Cardiac muscle cell (in vitro differentiated cells and primary cell): Measurements from ENCODE around the gene ANAPC7. TPM values are rescaled to one million over a fixed set of nuclear protein-coding genes. Genes with fewer than 3 reads are reported as not detected.

Source experiments
- DNase-seq, 2 donors: peaks; one replicate each; pipeline versions ENCODE4 v3.0.0 to v3.0.0-alpha.2; 2010 to 2017; ENCODE audit warnings: low read depth in 1 of 2, low spot score in 1 of 2
- H3K27ac ChIP-seq: fragments of 200-600 bp; sonication (generic); 2 replicates; pipeline ENCODE4 v1.5.1; 2016
- H3K27me3 ChIP-seq: fragments of 200-600 bp; sonication (generic); 2 replicates; pipeline ENCODE4 v1.6.0; 2016; ENCODE audit warnings: control low read depth
- H3K36me3 ChIP-seq: fragments of 200-600 bp; sonication (generic); 2 replicates; pipeline ENCODE4 v1.5.1; 2016; ENCODE audit warnings: control low read depth
- H3K4me1 ChIP-seq: fragments of 200-600 bp; sonication (generic); 2 replicates; pipeline ENCODE4 v1.8.1; 2017; ENCODE audit warnings: low read depth, mild to moderate bottlenecking, mixed run types
- H3K4me3 ChIP-seq: fragments of 200-600 bp; sonication (generic); 2 replicates; pipeline ENCODE4 v1.5.1; 2016; ENCODE audit warnings: mild to moderate bottlenecking
- H3K9me3 ChIP-seq: fragments of 200-600 bp; sonication (generic); 2 replicates; pipeline ENCODE4 v1.5.1; 2017; ENCODE audit warnings: low read depth, mild to moderate bottlenecking, control low read depth
- polyA plus RNA-seq: library from polyadenylated mRNA; unstranded; fragments of >200 nt; fragmentation: Nextera tagmentation; extraction: Ambion mirVana; gene quantifications from 2 replicates; pipeline ENCODE4 v1.2.1, GENCODE V29; 2016
- total RNA-seq: library from RNA; depleted of rRNA; stranded (reverse); fragments of >200 nt; gene quantifications from 2 replicates; pipeline ENCODE4 v1.2.3, GENCODE V29; 2016
- TF ChIP-seq, protein P1 (sequence below): IDR thresholded peaks from 2 replicates; pipeline ENCODE4 v1.5.1; 2012; ENCODE audit warnings: low read depth, mild to moderate bottlenecking, low read length

The ANAPC7 gene
- total and polyA plus RNA-seq, 2 experiments from 2014 or later: 54.6 to 55.4 TPM

DNA sequence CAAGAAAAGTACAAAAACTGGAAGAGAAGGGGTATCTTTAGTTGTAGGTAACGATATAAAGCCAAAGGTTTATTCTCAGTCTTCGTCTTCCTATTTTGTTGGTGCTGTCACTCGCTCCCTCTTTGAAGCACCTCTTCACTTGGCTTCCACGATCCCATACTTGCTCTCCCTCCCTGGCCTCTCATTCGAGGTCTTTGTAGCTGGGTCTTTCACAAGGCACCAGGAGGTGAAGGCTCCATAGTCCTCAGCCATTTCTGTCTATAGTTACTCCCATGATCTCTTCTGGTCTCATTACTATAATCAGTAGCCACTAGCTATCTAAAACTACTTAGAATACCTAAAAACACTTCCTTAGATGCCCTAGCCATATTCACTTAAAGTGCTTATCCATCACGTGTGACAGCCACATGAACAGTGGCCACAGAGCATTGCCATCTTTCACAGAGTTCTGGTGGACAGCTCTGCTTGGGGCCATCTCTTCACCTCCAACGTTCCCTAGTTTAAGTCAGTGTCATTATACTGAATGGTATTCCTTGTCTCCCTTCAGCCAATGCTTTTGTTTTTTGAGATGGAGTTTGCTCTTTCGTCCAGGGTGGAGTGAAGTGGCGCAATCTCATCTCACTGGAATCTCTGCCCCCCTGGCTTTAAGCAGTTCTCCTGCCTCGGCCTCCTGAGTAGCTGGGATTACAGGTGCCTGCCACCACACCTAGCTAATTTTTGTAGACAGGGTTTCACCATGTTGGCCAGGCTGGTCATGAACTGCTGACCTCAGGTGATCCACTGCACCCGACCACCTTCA lies 65.4 kb downstream of the ANAPC7 start:
- DNase-seq: no peak
- H3K9me3 ChIP-seq: no peaks in the 10 kb centered on the region
- H3K4me3 ChIP-seq: no peak overlapping the region
- peak overlapping the region; percentile 57 for H3K27ac ChIP-seq
- H3K4me1 ChIP-seq: peaks cover 8% of the 10 kb centered on the region
- H3K36me3 ChIP-seq: peaks cover 98% of the 10 kb centered on the region
- TF ChIP-seq, protein P1, sequence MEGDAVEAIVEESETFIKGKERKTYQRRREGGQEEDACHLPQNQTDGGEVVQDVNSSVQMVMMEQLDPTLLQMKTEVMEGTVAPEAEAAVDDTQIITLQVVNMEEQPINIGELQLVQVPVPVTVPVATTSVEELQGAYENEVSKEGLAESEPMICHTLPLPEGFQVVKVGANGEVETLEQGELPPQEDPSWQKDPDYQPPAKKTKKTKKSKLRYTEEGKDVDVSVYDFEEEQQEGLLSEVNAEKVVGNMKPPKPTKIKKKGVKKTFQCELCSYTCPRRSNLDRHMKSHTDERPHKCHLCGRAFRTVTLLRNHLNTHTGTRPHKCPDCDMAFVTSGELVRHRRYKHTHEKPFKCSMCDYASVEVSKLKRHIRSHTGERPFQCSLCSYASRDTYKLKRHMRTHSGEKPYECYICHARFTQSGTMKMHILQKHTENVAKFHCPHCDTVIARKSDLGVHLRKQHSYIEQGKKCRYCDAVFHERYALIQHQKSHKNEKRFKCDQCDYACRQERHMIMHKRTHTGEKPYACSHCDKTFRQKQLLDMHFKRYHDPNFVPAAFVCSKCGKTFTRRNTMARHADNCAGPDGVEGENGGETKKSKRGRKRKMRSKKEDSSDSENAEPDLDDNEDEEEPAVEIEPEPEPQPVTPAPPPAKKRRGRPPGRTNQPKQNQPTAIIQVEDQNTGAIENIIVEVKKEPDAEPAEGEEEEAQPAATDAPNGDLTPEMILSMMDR: no peak
- H3K27me3 ChIP-seq: no peaks in the 10 kb centered on the region

DNA sequence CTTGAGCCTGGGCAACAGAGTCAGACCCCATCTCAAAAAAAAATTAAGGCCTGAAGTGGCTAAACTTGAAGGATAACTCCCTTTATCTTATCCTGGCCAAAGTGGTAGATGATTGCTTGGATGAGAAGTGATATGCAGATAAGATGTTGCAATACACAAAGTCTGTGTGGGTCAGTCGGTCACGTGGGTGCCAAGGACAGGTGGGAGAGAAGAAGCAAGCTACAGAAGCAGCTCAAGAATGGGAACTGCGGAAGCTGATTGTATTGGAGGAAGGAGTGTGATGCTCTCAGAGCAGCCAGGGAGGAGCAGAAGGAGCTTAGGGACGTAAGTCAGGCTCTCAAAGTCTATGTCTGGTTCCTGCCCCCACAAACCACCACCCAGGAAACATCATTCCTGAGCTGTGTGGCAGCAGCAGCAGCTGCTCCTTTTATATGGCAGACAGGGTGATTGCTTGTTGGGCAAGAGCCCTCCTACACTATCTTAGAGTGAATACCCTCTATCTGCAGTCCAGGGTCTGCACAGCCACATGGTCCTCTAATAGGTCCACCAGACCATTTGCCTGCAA lies 67.9 kb downstream of the ANAPC7 start:
- TF ChIP-seq, protein P1: no peak
- Histone ChIP-seq H3K4me3 (no peak overlapping the region), H3K36me3 (peaks cover 88% of the 10 kb centered on the region), H3K27ac (peak overlapping the region; percentile 55), H3K4me1 (peaks cover 12% of the 10 kb centered on the region), H3K27me3 (no peaks in the 10 kb centered on the region), H3K9me3 (no peaks in the 10 kb centered on the region)
- no peak for DNase-seq

DNA sequence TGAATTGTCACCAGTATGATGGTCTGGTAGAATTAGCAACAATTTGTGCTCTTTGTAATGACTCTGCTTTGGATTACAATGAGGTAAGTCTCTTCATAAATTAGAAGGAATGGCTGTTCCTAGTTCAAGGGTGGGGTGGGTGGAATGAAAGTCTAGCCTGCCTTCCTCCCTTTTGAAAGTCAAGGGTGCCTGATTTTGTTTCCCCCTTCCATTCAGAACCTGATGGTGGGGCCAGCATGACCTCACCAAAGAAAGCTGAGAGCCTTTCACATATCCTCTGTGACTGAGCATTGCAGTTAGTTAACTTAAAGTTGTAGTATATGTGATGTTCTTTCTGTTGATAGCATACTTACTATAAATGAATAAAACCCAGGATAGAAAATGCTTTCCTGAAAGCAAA lies 70.3 kb downstream of the ANAPC7 start:
- Histone ChIP-seq H3K27me3 (no peaks in the 10 kb centered on the region), H3K9me3 (no peaks in the 10 kb centered on the region), H3K27ac (peak overlapping the region; percentile 72), H3K4me1 (peaks cover 12% of the 10 kb centered on the region), H3K36me3 (peaks cover 86% of the 10 kb centered on the region), H3K4me3 (no peak overlapping the region)
- no peak for DNase-seq
- TF ChIP-seq, protein P1: no peak

DNA sequence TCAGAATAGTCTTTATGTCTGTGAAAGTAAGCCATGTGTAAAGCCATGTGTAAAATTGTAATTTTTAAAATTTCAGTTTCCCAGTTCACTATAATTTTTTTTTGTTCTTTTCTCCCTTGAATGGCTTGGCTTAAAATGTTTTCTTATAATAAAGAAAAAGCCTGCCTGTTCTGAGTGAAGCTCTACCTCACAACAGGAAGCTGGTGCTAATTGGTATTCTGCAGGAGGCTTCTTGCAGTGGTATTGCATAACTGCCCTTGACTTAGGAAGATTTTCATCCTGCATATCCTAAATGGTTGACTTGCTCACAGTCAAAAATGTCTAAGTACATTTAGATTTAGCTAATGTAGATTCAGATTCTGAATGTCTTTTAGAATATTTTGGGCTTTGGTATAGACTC lies 73.0 kb downstream of the ANAPC7 start:
- Histone ChIP-seq H3K9me3 (no peaks in the 10 kb centered on the region), H3K27me3 (no peaks in the 10 kb centered on the region), H3K36me3 (peaks cover 85% of the 10 kb centered on the region), H3K4me3 (no peak overlapping the region), H3K4me1 (peaks cover 12% of the 10 kb centered on the region), H3K27ac (peak overlapping the region; percentile 38)
- DNase-seq: peak in 1 of 2 donors; percentile 73
- TF ChIP-seq, protein P1: no peak

DNA sequence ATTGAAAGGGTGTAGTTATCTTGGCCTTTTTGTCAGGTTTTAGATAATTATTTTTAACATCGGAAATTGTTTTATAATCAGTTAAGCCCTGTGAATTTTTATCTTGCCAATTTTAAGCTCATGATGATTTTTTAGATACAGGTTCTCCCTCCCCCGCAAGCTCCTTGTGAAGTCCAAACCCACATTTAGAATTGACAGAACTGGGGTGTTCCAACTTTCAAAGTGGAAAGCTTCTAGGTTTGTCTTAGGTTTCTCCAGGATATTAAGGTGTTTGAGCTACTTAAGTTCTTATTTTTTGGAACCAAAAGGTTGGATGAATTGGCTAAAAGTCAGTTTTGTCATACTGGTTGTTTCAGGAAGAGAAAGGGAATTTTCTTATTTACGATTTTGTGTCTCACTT lies 73.4 kb downstream of the ANAPC7 start:
- TF ChIP-seq, protein P1: no peak
- peaks cover 12% of the 10 kb centered on the region for H3K4me1 ChIP-seq

More for the DNA sequence above, 73.4 kb downstream of the ANAPC7 start:
- no peak for DNase-seq
- Histone ChIP-seq H3K27me3 (no peaks in the 10 kb centered on the region), H3K4me3 (no peak overlapping the region), H3K36me3 (peaks cover 80% of the 10 kb centered on the region), H3K9me3 (no peaks in the 10 kb centered on the region), H3K27ac (peak overlapping the region; percentile 38)
